Stimulated activated CD4-positive, alpha-beta T cell treated with anti-CD3 and anti-CD28 coated beads, Interleukin-4, amount 100 ng/mL, for 24 hours (primary cell): ENCODE measurements around the gene SH2D3C.
"Not testable (repeated sequence)": the region's sequence is repeated elsewhere in the genome, so short reads cannot be mapped to it uniquely, and the experiment has no call there.

Source experiments
- DNase-seq: peaks from one replicate; pipeline ENCODE4 v3.0.0-alpha.2; 2020

The SH2D3C gene

DNA sequence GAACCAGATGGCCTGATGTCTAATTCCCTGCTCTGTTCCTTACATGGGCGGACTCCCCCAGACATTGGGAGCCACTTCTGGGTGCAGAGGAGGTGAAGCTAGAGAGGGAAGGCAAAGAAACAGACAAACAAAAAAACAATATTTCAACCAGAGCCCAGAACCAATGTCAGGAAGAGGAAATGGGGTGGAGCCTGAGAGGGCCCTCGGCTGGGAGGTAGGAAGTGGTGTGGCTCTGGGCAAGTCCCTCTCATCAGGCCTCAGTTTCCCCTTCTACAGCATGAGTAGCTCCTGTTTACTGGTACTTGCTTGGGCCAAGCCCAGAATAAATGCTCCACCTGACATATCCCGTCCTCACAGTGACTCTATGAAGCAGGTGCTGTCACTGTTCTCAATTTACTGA, 11.1 kb downstream of the SH2D3C start:
- DNase-seq, result no peak

DNA sequence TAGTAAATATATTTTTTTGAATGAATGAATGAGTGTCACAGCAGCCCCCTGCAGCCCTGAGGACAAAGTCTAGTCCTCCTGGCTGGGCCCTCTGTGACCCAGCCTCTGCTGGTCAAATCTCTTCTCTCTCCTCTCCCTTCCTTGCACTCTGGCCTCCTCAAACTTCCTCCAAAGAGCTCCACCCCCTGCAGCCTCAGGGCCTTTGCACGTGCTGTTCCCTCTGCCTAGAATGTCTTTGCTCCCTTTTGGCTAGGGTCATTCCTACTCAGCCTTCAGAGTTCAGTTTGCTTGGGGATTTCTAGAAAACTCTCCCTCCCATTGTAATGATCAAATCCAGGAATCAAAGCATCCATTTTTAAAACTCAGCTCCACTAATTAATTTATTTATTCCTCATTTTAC, 13.0 kb downstream of the SH2D3C start:
- DNase-seq, result no peak

DNA sequence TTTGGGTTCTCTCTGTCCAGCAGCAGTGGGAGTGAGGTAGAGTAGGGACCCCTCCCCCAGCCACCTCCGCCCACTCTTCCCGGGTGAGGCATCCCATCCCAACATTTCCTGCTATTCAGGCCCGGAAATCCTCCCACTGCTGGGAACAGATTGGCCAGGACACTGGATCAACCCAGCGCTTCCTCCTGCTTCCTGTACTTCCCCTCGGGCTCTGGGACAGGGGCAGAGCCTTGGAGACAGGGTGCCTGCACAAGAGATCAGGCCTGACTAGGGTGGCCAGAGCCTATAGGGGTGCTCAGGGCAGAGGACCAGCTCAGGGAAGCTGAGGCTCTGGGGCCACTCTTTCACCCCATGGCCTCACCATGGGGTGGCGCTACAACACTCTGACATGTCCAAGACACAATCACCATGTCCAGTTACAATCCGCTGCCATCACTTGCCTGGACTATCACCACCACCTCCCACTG, 14.5 kb downstream of the SH2D3C start:
- DNase-seq, result no peak

DNA sequence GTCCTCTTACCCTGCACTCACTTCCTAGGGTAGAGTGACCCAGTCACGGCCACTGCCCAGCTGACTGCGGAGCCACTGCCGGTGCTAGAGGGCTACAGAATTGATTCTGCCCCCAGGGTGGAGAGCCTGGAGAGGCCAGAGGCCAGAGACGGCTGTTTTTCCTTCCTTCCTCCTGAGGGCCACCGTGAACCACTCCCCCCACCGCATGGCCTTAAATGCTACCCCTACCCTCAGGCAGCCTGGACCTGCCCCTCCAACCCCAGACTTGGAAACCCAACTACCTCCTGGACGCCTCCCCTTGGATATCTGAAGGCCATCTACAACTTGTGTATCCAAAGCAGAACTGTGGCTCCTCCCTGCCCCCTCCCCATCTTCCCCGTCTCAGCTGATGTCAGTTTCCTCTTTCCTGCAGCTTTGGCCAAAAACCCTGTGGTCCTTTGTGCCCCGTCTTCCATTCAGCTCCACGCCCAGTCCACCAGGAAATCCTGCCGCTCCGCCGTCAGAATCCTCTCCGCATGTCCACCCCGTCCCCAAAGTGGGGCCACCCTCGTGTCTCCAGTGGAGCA, 16.3 kb downstream of the SH2D3C start:
- no peak for DNase-seq

DNA sequence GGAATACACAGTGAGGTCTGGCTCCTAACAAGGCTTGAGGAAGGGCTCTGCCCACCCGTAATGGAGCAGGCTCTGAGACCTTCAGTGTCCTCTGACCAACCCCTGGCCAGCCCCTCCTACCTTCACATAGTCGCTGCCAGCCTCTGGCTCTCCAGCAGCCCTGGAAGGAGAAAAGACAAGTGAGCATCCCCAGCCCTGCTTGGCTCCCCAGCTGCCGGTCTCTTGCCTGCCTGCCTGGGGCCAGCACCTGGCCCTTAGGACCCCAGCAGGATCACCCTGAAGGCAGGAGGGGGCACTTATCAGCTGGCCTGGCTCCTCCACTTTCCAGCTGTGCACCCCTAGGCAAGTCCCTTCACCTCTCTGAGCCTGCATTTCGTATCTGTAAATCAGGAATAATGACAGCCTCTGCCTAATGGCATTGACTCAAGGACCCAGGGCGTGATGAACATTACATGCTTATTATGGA, 16.9 kb downstream of the SH2D3C start:
- DNase-seq, result no peak

DNA sequence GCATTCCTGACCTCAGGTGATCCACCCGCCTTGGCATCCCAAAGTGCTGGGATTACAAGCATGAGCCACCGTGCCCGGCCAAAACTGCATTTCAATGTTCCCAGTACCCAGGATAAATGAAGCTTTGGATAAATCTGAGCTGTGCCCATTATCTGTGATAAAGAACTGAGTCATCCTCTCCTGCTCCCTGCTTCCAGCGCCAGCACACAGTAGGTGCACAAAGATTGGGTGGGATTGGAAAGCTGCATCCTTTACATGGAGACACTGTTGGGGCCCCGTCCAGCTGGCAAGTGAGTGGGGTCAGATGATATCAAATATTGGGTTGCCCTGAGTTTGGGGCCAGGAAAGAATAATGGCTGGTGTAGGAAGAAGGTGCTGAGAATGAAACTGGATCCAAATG, 17.4 kb downstream of the SH2D3C start:
- no peak for DNase-seq

DNA sequence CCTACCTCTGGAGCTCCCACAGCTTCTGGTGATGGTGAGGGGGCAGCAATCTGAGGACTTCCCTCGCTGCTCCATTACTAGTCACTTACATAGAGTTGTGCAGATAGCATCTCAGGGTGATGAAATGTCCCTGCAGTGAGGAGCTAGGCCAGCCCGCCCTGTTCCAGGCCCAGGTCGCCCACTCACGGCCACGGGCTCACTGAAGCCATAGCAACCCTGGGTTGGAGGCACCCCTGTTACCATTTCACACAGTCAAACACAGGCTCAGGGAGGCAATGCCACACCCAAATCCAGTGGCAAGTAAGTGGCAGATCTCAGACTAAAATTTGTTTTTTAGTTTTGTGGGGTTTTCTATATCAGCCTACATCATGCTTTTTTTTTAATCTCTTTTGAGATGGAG, 19.6 kb downstream of the SH2D3C start:
- no peak for DNase-seq

DNA sequence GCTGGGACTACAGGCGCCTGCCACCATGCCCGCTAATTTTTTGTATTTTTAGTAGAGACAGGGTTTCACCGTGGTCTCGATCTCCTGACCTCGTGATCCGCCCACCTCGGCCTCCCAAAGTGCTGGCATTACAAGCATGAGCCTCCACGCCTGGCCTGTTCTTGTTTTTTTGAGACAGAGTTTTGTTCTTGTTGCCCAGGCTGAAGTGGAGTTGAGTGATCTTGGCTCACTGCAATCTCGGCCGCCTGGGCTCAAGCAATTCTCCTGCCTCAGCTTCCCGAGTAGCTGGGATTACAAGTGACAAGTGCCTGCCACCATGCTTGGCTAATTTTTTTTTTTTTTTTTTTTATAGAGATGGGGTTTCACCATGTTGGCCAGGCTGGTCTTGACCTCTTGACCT, 21.7 kb downstream of the SH2D3C start:
- not testable (repeated sequence) for DNase-seq

DNA sequence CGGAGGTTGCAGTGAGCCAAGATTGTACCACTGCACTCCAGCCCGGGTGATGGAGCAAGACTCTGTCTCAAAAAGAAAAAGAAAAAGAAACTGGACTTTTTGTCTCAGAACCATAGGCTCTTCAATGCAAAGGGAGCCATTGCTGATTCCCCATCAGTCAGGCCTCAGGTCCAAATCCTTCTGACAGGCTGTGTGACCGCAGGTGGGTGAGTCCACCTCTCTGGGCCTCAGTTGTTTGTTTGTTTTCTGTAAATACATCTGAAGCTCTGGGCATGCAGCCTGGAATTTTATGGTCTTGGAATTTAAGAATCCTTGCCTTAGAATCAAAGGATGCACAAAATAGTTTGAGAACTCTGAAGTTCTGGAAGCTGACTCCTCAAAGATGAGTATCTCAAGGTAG, 22.2 kb downstream of the SH2D3C start:
- DNase-seq, result no peak

DNA sequence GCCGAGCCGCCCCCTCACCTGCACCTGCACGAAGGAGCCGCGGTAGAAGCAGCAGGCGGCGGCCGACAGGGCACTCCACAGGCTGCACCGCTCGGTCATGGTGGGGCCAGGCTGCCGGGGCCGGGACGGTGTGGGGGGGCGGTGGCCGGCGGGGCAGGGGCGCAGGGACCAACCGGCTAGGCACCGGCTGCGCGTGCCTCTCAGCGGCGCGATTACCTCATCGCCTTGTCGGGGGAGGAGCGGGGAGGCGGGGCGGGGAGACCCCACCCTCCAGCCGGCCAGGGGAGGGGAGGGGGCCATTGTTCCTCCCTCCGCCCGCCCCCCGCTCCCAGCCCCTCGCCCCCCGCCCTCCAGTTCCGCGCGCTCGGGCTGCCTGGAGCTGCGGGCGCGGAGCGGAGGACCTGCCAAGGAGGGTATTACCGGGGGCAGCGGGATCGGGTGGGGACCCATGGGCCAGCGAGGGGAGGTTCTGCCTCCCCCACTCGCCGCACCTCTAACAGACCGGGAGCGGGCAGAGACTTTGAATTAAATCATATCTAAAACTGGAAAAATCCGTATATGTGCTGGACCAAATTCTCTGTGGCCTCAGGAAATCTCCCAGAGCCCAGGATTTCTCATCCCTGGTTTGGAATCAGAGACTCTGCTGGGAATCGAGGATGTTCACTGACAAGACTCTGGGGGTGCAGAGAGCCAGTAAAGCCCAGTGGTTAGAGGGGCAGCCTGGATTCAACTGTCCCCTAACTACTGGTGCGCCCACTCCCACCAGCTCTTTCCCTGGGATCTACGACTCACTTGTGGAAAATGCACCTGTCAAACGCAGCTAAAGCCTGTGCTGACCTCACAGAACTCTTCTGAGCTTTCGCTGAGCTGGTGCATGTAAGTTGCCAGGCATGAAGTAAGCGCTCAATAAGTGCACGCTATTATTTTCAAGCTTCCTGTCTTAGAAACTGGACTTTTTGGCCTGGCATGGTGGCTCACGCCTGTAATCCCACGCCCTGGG, 23.1 kb downstream of the SH2D3C start:
- DNase-seq, result no peak

DNA sequence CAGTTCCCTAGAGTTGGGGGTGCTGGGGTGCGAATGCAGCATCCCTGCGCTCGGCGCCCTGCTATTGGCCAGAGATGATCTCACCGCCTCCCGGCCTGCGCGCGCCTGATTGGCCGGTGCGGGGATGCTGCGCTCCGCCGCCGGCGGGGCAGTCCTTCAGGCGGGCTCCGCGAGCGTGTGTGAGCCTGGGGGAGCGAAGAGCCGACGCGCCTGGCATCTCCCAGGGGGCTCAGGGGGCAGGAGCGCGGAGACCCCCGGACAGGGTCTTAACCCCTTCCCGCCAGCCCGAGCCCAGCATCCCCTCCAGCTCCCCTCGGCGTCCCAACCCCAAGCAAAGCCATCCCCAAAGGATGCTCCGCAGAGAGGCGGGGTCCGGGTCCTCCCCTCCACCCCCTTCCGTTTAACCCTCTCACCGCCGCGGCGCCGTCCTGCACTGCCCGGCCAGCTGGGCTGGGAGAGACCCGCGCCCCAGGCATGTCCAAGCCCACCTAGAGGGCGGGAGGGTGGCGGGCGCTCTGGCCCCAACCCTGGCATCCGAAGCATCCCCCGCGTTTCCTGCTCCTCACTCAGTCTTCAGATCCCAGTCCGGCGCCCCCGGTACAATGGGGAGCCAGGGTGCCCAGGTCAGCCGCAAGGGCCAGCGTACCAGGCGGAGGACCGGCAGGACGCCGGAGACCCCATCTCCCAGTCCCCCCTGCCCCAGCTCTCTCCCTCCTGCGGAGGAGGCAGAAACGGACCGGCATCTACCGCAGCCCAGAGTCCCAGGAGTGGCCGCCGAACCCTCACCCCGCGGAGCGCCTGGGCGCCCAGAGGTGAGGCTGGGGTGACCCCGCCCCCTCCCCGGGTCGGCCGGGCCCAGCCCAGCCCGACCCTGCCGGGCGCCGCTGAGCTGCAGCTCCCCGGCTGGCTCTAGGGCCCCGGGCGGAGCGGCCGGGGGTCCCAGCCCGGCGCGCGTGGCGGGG, 24.1 kb downstream of the SH2D3C start:
- no peak for DNase-seq

DNA sequence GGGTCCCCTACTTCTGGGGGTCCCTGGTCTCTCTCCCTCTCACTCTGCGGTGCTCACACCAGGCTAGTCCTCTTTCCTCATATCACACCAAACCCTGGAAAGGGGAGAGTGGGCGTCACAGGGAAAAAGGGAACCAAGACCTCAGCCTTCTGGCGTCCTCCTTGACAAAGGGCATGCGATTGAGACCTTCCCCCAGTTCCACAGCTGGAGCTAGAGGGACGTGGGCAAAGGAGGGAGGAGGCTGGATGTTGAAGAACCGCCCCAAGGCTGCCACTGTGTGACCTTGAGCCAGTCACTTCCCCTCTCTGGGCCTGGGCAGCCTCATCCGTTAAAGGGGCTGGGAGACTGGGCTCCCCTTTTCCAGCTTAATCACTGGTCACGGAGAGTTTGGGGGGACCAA, 24.8 kb downstream of the SH2D3C start:
- DNase-seq, result no peak

DNA sequence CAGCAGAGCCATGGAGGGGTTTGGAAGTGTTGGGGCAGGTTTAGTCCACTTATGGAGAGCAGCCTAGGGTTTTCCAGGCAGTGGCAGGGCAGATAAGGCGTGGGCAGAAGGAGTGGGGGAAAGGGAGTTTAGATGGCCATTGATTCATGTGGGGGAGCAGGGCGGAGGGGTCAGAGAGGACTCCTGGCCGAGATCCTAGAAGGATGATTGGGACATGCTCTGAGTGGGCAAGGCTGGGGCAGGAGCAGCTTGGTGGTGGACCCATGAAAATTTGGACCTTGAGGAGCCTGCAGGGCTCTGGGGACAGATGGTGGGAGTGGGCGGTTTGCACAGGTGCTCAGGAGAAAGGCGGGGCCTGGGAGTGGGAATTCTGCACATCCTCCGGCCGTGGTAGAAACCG, 25.3 kb downstream of the SH2D3C start:
- no peak for DNase-seq

DNA sequence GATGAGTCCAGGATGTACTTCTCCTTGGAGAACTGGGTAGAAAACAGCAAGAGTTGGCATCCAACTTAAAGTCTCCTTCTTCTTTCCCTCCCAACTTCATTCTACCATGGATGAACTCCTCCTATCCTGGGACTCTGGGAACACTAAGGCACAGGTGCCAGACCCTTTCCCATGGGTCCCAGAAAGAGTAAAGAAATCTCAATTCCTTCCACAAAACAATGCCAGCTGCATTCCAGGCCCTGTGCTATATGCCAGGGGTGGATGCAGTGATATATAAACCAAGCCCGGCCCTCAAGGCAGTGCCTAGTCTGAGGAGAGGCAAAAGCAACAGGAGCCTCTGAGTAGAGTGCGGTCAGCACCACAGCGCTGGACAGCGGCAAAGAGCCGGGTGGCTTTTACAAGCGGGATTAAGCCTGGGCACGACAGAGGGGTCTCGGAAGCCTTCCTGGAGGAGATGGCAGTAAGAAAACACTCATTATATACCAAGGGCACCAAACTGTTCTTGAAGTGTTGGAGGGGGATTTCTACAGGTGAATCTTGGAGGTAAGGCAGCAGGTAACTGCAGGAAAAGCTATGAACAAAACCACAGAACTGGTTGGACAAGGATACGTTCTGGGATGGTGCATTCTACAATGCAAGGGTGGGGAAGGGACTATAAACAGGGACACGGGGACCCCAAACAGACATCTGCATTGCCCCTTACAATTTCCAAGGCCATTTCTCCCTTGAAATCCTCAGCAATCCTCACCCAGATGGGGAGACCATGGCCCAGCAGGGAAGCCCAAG, 27.0 kb downstream of the SH2D3C start:
- no peak for DNase-seq

DNA sequence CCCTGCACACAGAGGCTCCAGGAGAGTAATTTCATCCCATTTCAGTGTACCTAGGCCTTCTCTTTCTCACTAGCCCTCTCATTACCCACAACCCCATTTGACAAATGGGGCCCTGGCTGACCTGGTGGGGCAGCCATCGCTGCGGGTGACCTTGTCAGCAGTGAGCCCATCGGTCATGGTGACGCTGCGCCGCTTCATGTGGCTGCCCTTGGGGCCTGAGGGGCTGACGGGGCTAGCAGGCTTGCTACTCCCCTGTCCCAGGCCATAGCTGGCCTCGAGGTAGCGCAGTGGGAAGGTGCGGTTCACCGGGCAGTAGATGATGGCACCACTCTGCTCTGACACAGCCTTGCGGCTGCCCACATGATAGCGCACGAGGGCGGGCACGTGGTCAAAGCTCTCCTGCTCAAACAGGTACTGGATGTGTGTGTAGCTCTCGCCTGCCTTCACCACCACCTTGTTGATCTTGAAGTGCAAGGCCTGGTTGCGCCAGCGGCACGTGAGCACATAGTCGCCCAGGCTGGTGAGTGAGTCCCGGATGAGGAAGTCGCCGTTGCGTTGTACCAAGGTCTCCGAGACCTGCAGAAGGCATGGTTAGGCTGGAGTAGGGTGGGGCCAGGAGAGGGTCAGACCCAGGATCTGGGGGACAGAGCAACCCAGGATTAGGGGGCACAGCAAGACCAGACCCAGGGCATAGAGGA, 29.2 kb downstream of the SH2D3C start:
- DNase-seq, result no peak

DNA sequence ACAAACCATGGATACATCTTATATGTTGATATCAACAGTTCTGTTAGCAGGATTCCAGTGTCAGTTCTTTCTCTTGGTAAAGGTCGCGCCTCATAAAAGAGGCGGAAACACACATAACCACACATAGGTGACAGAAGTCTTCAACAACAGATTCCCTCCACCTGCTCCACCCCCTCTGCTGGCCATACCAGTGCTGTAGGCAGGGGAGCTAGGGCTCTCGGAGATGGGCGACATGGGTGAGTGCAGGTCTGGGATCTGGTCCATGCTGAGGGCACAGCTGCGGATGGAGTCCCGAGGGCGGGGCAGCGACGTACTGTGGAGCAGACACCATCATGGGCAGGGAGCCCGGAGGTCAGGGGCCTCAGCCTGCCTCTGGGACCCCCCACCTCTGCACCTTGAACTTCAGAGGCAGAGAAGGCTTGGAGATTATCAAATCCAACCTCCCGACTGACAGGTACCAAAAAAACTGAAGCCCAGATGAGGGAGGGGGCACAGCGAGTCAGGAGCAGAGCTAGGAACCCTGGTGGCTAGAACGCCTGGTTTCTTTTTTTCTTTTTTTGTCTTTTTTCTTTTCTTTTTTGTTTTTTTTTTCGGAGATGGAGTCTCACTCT, 31.4 kb downstream of the SH2D3C start:
- no peak for DNase-seq

DNA sequence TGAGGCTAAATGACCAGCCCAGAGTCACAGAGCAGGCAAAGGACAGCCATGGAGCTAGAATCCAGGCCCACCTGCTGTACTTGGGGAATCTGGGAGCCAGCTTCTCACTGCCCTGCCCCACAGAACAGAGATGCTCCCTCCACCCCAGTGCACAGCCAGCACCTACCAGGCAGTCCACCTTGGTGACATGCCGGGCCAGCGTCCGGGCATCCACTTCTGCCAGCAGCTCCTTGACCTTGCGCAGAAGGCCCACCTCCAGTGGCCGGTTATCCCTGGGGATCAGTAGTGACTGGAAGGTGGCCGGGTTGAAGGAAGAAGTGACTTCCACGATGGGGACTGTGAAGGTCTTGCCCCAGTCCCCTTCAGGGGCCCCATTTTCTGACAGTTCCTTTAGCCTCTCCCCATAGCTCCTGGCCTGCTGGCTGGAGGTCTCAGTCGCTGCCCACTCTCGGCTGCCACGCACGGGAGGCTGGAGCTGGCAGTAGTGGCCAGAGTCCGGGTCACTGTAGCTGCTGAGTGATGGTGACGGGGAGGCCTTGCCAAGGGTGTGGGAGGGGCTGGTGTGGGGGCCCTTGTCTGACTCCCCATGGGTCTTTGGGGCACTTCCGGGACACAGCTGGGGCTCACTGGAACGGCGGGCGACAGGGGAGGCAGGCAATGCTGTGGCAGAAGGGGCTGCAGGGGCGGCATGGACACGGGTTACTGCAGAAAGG, 33.9 kb downstream of the SH2D3C start:
- no peak for DNase-seq

DNA sequence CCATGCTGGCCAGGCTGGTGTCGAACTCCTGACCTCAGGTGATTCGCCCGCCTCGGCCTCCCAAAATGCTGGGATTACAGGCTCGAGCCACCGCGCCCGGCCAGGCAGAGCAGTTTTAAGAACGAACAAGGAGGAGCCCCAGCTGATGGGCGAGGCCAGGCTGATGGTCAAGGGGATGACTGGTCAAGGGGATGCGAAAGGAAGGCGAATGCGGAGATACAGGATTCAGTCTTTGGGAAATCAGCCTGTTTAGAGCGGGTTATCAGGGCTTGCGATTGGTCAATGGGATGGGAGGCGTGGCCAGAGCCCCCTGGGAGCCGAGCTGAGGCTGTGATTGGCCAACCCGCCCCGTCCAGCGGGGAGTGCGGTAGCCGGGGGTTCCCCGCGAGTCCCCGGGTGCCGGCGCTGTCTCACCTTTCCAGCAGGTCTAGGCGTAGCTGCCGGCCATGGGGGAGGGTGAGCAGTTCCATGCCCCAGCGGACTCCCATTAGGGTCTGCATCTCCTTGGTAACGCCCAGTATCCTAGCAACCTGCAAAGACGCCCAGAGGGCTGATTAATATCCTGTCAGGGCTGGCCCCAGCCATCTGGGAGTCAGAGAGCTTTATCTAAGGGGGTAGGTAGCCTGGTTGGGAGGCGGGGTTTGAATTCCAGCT, 35.9 kb downstream of the SH2D3C start:
- DNase-seq, result no peak

DNA sequence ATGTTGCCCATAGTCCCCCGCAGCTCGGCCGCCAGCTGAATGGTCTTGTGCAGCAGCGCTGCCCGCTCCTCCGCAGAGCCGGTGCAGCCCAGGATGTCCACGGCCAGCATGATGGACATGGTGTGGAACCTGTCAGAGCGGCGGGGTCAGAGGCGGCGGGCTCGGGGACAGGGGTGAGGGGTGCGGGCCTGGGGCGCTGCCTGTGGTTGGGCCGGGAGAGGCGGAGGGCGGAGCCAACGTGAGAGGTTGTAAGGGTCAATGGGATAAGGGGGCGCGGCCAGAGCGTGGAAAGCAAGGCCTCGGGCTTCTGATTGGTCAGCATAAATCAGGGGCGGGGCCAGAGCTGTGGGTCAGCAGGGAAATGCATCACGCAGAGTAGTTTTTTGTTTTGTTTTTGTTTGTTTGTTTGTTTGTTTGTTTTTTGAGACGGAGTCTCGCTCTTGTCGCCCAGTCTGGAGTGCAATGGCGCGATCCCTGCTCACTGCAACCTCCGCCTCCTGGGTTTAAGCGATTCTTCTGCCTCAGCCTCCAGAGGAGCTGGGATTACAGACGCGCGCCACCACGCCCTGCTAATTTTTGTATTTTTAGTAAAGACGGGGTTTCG, 36.5 kb downstream of the SH2D3C start:
- no peak for DNase-seq
